Measurements from ENCODE around the gene CUL5. TPM values are rescaled to one million over a fixed set of nuclear protein-coding genes. Genes with fewer than 3 reads are reported as not detected.
A peak's percentile ranks its signal among the peaks of the same experiment; 100 is the strongest.

CUL5 gene
- polyA plus RNA-seq, 2 of the 4 experiments (the other 2 are of a cell fraction) = 9.7 to 24.3 TPM

DNA sequence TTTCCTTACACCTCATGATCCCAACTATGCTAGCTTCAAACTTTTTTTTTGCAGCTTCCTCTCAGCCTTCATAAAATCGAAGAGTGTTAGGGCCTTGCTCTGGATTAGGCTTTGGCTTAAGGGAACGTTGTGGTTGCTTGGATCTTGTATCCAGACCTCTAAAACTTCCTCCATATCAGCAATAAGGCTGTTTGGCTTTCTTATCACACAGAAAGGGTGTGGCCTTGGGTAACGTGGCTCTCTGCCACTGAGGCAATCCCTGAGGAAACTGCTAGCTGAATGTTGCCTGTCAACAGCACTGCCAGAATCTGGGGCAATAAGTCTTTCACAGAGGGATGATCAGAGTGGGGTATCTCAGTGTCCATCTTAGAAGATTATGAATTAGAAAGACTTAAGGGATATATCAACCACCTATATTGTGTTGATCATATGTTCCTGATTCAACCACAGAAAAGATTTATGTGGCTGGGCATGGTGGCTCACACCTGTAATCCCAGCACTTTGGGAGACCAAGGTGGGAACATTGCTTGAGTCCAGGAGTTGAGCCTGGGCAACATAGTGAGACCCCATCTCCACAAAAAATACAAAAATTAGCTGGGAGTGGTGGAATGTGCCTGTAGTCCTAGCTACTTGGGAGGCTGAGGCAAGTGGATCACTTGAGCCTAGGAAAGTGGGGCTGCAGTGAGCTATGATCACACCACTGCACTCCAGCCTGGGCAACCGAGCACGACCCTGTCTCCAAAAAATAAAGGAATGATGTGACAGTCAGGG, 12.5 kb upstream of the CUL5 start:
- WGBS (ENCODE audit: missing lambda C conversion rate) = 19% methylated on average over 5 of the region's 5 CpGs
- Histone ChIP-seq H3K4me1 (no peaks in the 10 kb centered on the region), H3K4me2 (no peak overlapping the region), H3K4me3 (no peak overlapping the region), H3K9me3 (no peaks in the 10 kb centered on the region), H3K27ac (no peak overlapping the region)
- no peak for FAIRE-seq
- no peak for ATAC-seq
- POLR2A ChIA-PET = no interaction called here
- DNase-seq (ENCODE audit: low read depth in 1 of 2, low spot score in 1 of 2) = no peak
- TF ChIP-seq HOXB5 (CRISPR knock-in tag; IDR thresholded peaks at IDR 0.05) (no peak), EP300 (IDR thresholded peaks at IDR 0.05) (no peak)
- TF ChIP-seq, protein P1, sequence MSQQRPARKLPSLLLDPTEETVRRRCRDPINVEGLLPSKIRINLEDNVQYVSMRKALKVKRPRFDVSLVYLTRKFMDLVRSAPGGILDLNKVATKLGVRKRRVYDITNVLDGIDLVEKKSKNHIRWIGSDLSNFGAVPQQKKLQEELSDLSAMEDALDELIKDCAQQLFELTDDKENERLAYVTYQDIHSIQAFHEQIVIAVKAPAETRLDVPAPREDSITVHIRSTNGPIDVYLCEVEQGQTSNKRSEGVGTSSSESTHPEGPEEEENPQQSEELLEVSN (IDR thresholded peaks at IDR 0.05; ENCODE audit: borderline replicate concordance, low read depth) = no peak
- CTCF ChIA-PET = interaction anchor here (1.0 to 1.2 kb wide), 2 partner anchors 13 to 40 kb away, joined by 3 to 5 read pairs; partner anchors contain the start of gene CUL5

DNA sequence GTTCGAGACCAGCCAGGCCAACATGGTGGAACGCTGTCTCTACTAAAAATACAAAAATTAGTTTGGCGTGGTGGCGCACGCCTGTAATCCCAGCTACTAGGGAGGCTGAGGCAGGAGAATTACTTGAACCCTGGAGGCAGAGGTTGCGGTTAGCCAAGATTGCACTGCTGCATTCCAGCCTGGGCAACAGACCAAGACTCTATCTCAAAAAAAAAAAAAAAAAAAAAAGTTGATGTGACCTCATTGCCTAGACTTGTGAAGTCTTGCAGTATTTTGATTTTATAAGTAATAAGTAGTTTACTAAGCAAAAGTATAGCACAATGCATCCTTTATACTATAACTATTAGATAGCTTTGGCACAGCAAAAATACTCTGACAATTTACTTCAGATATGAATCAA, 9.9 kb upstream of the CUL5 start:
- ATAC-seq (no peak), FAIRE-seq (no peak), DNase-seq (ENCODE audit: low read depth in 1 of 2, low spot score in 1 of 2) (no peak)
- H3K9me3 ChIP-seq = no peaks in the 10 kb centered on the region
- CTCF ChIA-PET = no interaction called here
- H3K27ac ChIP-seq = no peak overlapping the region
- no peak overlapping the region for H3K4me2 ChIP-seq
- WGBS (ENCODE audit: missing lambda C conversion rate) = 80% methylated on average over 6 of the region's 6 CpGs
- H3K4me3 ChIP-seq = no peak overlapping the region
- no peak for TF ChIP-seq JUNB (IDR thresholded peaks at IDR 0.05)
- TF ChIP-seq NFE2L2 (conservative IDR thresholded peaks at IDR 0.05; ENCODE audit: low read length) = no peak
- TF ChIP-seq CEBPB (IDR thresholded peaks at IDR 0.05) = no peak
- TF ChIP-seq SREBF2 (IDR thresholded peaks at IDR 0.05) = no peak
- POLR2A ChIA-PET = no interaction called here
- no peaks in the 10 kb centered on the region for H3K4me1 ChIP-seq

DNA sequence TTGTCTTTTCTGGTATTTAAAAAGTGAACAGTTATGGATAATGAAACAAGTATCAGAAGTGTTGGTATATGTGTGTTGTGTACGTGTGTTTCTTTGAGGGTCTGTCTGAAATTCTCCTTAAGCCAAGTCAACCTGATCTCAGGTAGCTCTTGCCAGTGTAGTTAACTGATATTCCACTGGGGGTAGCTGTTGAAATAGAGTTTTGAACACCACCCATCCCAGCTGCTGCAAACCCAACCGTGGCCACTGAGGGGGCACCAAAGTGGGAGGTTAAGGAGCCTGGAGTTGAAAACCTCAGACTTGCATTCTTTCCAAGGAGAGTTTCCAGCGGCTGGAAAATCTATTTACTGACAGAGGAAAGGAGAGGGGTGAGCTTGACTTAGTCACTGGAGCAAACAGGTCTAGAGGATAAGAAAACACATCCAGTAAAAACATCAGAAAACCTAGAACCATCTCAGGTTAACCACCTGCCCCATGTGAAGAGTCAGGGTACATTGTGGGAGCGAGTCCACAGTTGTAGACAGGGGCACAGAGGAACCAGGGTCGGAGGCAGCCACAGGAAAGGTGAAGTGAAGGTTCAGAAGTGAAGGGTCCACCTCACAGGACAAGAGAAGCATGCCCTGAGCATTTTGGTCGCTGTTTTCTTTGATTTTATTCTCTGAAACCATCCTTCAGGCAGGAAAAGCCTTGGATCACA, 8.8 kb upstream of the CUL5 start:
- FAIRE-seq = no peak
- ChIA-PET POLR2A (interaction anchor here (0.6 to 0.7 kb wide), 2 partner anchors 10 to 1422 kb away, joined by 3 read pairs; no protein-coding TSS in a partner anchor), CTCF (interaction anchor here (0.7 to 1.4 kb wide), 3 partner anchors 9 to 143 kb away, joined by 3 to 4 read pairs (median 3); partner anchors contain the start of gene CUL5)

DNA sequence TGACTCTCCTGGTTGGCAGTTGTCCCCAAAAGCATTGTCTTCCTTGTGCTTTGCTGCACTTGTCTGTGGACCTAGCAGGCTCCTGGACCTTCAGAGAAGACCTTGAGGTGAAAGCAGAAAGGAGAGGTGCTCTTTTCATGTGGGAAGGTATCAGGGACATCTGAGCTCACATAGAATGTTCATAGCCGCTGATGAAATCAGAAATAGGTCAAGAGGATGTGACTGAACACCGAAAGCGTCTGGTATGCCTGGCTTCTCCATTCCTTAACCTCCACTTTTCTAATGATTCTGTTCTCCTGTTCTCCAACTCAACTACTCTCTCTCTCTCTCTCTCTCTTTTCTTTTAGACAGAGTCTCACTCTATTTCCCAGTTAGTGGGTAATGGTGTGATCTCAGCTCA, 6.2 kb upstream of the CUL5 start:
- ChIA-PET POLR2A (no interaction called here), CTCF (no interaction called here)
- Histone ChIP-seq H3K9me3 (no peaks in the 10 kb centered on the region), H3K4me2 (no peak overlapping the region), H3K27ac (no peak overlapping the region), H3K4me3 (no peak overlapping the region), H3K4me1 (no peaks in the 10 kb centered on the region)
- no peak for FAIRE-seq
- WGBS (ENCODE audit: missing lambda C conversion rate) = 65% methylated on average over 3 of the region's 3 CpGs
- DNase-seq (ENCODE audit: low read depth in 1 of 2, low spot score in 1 of 2) = no peak
- ATAC-seq = no peak
- TF ChIP-seq NFE2L2 (conservative IDR thresholded peaks at IDR 0.05; ENCODE audit: low read length) (no peak), HOXA7 (CRISPR knock-in tag; IDR thresholded peaks at IDR 0.05) (no peak), ZSCAN20 (CRISPR knock-in tag; IDR thresholded peaks at IDR 0.05) (no peak), ZC3H11A (IDR thresholded peaks at IDR 0.05) (no peak), HOXB5 (CRISPR knock-in tag; IDR thresholded peaks at IDR 0.05) (no peak), FOSB (CRISPR knock-in tag; IDR thresholded peaks at IDR 0.05) (no peak), SMC3 (IDR thresholded peaks at IDR 0.05) (no peak), JUN (IDR thresholded peaks at IDR 0.05) (no peak), BHLHE40 (IDR thresholded peaks at IDR 0.05; ENCODE audit: low read depth, low read length) (no peak)
- TF ChIP-seq, protein P2, sequence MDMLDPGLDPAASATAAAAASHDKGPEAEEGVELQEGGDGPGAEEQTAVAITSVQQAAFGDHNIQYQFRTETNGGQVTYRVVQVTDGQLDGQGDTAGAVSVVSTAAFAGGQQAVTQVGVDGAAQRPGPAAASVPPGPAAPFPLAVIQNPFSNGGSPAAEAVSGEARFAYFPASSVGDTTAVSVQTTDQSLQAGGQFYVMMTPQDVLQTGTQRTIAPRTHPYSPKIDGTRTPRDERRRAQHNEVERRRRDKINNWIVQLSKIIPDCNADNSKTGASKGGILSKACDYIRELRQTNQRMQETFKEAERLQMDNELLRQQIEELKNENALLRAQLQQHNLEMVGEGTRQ (IDR thresholded peaks at IDR 0.05) = no peak

More for the DNA sequence above, 8.8 kb upstream of the CUL5 start:
- no peak overlapping the region for H3K4me2 ChIP-seq
- H3K4me1 ChIP-seq = no peaks in the 10 kb centered on the region
- ATAC-seq (peak; percentile 92 to 98), DNase-seq (ENCODE audit: low read depth in 1 of 2, low spot score in 1 of 2) (peak; percentile 61 to 67)
- no peak overlapping the region for H3K4me3 ChIP-seq
- H3K27ac ChIP-seq = no peak overlapping the region
- TF ChIP-seq MAZ (IDR thresholded peaks at IDR 0.05; ENCODE audit: borderline replicate concordance, low read depth, low read length) (no peak), HOXA7 (CRISPR knock-in tag; IDR thresholded peaks at IDR 0.05) (no peak), SMC3 (IDR thresholded peaks at IDR 0.05) (0 out of 3 replicates have a peak, but pooled peaks have one; percentile 12), FOSB (CRISPR knock-in tag; IDR thresholded peaks at IDR 0.05) (no peak), RAD21 (conservative IDR thresholded peaks at IDR 0.05 in 1 of 2, IDR thresholded peaks at IDR 0.05 in 1 of 2) (peak; percentile 54 to 63)
- TF ChIP-seq, protein P3, sequence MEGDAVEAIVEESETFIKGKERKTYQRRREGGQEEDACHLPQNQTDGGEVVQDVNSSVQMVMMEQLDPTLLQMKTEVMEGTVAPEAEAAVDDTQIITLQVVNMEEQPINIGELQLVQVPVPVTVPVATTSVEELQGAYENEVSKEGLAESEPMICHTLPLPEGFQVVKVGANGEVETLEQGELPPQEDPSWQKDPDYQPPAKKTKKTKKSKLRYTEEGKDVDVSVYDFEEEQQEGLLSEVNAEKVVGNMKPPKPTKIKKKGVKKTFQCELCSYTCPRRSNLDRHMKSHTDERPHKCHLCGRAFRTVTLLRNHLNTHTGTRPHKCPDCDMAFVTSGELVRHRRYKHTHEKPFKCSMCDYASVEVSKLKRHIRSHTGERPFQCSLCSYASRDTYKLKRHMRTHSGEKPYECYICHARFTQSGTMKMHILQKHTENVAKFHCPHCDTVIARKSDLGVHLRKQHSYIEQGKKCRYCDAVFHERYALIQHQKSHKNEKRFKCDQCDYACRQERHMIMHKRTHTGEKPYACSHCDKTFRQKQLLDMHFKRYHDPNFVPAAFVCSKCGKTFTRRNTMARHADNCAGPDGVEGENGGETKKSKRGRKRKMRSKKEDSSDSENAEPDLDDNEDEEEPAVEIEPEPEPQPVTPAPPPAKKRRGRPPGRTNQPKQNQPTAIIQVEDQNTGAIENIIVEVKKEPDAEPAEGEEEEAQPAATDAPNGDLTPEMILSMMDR (IDR thresholded peaks at IDR 0.05) = peak; percentile 35; the same call in 2 of the 3 replicates
- H3K9me3 ChIP-seq = no peaks in the 10 kb centered on the region
- 12% methylated on average over 6 of the region's 6 CpGs for WGBS (ENCODE audit: missing lambda C conversion rate)

All from A549 (cell line).